Amygdala (tissue), 56 donors: ENCODE measurements around the gene BRD8.

Experiments
- DNase-seq, 56 donors: peaks; one replicate each; lab custom pipeline; 2025; lab: John Stamatoyannopoulos, UW

Gene BRD8

DNA sequence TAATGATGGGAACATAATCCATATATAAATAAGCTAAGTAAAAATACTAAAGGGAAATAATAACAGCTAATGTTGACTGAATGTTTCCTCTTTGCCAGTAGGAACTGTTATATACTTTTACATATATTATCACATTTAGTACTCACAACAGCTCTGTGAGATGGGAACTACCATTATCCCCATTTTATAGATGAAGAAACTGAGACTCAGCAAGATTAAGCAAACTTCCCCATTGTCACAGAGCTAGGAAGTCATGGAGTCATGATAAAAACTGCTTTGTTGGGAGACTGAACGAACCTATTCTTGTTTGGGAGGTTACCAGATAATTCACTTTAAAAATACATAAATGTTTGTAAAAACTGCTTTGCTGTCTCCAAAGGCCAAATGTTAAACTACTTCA is 71.2 kb downstream of the BRD8 start:
- no peak for DNase-seq

DNA sequence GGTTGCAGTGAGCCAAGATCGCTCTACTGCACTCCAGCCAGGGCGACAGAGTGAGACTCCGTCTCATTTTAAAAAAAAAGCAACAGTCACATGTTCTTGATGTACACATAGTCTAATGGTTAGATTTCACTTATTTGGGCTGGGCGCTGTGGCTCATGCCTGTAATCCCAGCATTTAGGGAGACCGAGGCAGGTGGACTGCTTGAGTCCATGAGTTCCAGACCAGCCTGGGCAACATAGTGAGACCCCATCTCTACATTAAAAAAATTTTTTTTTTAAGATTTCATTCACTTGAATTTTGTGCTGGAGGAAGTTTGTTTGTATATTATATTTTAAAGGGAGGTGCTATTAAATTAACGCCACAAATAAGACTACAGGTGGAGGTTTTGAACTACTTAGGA is 72.7 kb downstream of the BRD8 start:
- DNase-seq = no peak

DNA sequence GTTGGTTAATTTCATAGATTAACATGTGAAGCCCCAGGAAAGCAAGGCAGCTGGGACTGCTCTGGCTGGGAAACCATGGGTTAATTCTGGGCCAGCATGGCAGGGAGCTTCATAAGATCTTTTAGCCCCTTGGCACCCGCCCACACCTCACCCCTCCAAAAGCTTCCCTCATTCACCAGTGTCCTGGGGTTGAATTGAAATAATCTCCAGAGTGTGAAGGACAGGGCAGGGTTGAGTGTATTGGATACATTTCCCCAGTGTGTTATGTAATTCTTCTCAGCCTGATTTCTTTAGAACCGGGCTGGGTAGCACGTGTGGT is 75.2 kb downstream of the BRD8 start:
- no peak for DNase-seq

DNA sequence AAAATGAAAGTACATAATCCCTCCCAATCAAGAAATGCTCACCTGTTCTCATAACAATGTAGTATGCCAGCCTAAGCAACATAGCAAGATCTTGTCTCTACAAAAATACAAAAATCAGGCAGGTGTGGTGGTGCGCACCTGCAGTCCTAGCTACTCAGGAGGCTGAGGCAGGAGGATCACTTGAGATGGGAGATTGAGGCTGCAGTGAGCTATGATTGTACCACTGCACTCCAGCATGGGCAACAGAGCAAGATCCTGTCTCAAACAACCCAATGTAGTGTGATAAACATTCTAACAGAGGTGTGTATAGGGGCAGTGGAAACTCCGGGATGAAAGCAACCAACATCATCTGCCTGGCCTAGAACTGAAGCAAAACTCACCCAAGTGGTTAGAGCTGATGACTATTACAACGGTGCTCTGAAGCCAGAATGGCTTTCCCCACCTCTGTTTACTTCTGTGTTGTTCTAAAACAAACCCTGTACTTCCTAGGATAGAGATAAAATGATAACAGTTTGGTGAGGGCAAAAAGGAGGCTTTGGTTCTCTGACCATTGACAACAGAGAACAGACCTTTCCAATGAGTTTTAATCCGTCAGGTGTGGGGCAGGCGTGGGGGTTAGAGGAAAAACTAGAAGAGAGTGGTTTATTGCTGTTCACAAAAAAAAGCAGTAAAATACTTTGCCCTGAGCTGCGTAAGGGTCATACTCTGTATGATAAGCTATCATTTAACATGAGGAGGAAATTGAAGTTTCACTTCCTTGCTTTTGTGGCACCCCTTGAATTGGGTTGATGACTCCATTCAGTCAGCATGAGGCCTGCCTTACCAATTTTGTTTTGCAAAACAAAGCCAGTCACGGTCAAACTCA is 75.7 kb downstream of the BRD8 start:
- DNase-seq = no peak

DNA sequence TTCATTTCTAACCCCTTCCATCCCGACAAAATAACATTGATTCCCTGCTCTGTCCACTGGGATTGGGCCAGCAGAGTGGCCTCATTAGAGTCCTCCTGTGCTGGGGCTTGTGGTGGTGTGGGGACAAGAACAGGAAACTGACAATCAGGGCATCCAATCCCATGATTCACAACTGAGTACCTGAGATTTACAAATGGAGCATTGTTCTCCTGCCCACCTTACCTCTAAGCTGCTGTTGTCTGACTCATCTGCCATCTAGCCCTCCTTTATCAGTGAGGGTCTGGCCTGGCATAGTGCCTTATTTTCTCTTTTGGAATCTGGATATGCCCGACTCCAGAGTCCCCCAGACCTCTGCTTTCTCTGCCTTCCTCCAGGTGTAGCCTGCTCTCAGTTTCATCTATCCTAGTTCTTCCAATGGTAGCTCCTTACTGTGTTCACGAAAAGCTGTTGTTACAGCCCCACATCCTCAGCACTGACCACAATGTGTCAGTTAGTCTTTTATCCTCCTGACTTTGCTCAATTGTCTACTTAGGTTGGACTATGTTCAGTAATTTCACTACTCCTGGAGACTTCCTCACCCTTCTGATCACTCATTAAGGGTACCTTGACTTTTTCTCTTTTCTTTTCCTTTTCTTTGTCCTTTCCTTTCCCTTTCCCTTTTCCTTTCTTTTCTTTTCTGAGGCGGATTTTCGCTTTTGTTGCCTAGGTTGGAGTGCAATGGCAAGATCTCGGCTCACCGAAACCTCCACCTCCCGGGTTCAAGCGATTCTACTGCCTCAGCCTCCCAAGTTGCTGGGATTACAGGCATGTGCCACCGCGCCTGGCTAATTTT is 81.2 kb downstream of the BRD8 start:
- DNase-seq = no peak

DNA sequence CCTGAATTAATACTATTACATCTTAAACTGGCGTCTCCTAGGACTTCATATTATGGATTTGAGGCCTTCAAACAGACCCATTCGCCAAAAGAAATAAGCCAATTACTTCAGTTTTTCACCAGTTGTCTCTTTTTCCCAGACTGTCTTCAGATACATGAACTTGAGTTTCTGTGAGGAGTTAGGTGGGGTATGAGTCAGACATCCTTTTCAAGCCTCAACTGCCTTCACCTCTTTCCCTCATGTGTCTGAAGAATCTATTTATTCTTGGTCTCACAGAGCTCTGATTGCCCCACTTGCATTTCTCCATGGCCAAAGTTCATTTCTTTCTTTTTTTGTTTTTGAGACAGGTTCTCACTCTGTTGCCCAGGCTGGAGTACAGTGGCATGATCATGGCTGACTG is 82.1 kb downstream of the BRD8 start:
- DNase-seq = no peak

DNA sequence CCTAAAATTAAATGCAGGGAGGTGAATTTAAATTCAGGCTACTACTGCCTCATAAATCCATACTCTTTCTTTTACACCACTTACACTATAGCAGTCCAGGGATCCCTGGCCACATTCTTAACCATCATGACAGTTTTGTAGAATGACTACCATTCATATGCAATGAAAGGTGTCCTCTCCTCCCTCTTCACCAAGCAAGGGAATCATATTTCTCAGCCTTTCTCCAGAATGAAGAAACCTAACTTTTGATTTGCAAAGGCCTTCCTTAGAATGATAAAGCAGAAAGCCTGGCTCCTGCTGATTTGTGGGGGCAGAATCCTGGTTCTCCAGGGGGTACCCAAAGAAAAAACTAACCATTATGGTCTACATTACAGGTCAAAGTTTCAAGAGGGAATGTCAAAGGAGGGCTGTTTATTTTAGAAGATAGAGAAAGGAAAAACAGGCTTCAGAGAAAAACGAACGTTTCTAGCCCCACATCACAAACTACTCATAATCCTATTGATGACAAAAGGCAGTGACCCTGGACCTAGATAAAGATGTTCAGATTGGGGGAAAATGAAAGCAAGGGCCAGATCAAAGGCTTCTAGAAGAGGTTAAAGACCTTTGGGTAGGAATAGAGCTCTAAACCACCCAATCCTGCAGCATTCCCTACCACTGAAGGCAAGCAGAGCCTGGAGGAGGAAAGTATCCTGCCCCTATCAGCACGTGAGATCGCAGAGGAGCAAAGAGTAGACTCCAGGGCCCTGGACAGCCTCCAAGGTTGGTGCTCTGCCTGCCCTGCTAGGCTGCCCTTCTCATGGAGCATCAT is 83.1 kb downstream of the BRD8 start:
- no peak for DNase-seq

DNA sequence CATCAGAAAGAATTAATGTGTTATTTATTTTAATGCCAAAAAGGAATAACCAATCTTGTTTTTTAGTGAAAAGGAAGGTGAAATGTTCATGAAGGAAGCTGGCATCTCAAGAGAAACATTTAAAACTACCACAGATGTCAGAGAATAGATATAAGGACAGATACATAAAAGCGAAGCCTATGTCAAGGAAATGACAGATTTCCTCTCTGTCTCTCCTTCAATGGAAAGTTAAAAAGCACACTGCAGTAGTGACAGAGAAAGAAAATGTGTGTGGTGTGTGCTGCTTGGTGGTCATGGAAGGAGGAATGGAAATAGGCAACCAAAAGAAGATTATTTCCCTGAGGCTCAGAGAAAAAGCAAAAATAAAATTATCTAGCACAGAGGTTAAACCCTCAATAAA is 85.4 kb downstream of the BRD8 start:
- DNase-seq = no peak

DNA sequence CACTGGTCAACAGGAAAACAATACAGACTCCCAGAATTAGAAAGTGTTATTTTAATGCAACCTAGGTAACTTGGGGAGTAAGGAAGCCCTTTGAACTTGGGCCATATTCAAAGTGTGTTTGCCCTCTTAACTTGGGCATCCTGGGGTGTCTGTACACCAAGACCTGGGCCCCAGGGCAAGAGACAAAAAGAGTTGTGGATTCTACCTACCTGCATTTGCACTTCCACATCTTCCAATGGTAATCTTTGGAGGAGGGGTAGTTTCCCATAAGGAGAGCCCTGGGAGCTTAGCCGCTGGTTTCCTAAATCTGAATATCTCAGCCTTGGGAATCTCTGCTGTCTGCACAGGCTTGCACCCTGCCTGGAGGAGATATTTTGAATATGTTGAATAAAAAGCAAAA is 86.1 kb downstream of the BRD8 start:
- DNase-seq = no peak

DNA sequence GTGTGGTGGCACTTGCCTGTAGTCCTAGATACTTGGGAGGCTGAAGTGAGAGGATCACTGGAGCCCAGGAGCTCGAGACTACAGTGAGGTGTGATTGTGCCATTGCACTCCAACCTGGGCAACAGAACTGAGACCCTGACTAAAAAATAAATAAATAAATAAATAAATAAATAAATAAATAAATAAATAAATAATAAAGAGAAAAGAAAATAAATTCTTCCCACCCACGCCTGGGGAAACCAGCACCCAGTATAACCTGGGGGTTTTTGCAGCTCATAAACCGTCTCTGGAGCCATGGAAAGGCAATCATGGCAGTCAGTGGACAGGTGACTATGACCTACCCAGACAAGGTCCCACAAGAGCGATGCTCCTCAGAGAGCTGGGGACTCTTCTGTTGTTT is 86.7 kb downstream of the BRD8 start:
- DNase-seq = no peak
